HG02840 (cell line): Measurements from ENCODE around the gene SPANXN2.
"Not testable (repeated sequence)": the region's sequence is repeated elsewhere in the genome, so short reads cannot be mapped to it uniquely, and the experiment has no call there.

Experiments used
- ATAC-seq: cut with Tn5 transposase; IDR thresholded peaks from one replicate; pipeline ENCODE4 v1.9.1; 2021; ENCODE audit warnings: mild to moderate bottlenecking, moderate library complexity, moderate number of reproducible peaks; ENCODE audit not compliant: unreplicated experiment, low FRiP score

The SPANXN2 gene, protein sequence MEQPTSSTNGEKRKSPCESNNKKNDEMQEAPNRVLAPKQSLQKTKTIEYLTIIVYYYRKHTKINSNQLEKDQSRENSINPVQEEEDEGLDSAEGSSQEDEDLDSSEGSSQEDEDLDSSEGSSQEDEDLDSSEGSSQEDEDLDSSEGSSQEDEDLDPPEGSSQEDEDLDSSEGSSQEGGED

GRCh38 chrX:143720652-143721051, at the start of gene SPANXN2:
Gene SPANXN2 (minus strand): TSS chrX:143720752. CDS start chrX:143720668, 84 bp downstream.
- not testable (repeated sequence) for ATAC-seq

- no peak for ATAC-seq
Measured at GRCh38 chrX:143768976-143769375, 48.4 kb upstream of the SPANXN2 start.

- ATAC-seq: not testable (repeated sequence)
Measured at GRCh38 chrX:143767789-143768188, 47.2 kb upstream of the SPANXN2 start.

DNA sequence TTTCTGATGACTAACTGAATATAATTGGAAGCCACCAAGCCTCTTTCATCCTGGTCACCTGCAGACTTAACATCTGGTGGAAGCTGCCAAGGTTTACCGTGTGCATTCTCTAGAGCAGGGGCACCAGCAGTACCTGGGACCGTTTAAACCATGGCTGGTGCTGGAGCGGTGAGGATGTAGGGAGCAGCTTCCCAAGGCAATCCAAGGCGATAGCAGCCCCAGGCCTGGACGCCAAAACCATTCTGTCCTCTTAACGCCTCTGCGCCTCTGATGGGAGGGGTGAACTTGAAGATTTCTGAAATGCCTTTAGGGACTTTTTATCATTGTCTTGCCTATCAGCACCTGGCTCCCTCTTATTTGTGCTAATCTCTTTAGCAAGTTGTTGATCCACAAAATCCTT, 37.3 kb upstream of the SPANXN2 start:
- no peak for ATAC-seq

- no peak for ATAC-seq
Measured at GRCh38 chrX:143757375-143757774, 36.8 kb upstream of the SPANXN2 start.

GRCh38 chrX:143754183-143754582, 33.6 kb upstream of the SPANXN2 start:
- no peak for ATAC-seq

GRCh38 chrX:143733866-143734265, 13.3 kb upstream of the SPANXN2 start:
- no peak for ATAC-seq

DNA sequence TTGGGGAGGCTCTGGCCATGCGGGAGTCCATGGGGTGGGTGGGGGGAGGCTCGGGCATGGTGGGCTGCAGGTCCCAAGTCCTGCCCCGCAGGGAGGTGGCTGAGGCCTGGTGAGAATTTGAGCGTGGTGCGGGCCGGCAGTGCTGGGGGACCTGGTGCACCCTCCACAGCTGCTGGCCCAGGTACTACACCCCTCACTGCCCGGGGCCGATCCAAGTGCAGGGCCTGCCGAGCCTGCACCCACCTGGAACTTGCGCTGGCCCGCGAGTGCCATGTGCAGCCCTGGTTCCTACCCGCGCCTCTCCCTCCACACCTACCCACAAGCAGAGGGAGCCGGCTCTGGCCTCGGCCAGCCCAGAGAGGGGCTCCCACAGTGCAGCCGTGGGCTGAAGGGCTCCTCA, 5.7 kb upstream of the SPANXN2 start:
- ATAC-seq: no peak

- no peak for ATAC-seq
Measured at GRCh38 chrX:143701460-143701859, 19.1 kb downstream of the SPANXN2 start.

DNA sequence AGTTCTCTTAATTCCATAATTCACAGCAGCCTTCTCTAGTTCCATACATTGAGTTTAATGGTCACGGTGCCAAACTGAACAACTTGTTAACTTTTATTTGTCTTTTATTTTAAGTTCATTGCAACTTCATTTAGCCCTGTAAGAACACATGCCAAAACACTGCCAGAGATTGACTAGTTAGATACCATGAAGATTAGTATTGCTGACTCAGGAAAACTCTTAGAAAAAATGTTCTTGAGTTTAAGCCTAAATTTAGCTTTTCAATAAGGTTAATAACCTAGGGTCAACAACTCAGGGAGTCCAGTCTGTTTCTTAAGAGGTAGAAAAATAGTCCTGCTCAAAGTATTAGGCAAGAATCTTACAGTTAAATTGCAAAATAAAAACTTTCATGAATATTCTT, 25.7 kb downstream of the SPANXN2 start:
- ATAC-seq: no peak

GRCh38 chrX:143683486-143683885, 37.1 kb downstream of the SPANXN2 start:
- ATAC-seq: no peak

DNA sequence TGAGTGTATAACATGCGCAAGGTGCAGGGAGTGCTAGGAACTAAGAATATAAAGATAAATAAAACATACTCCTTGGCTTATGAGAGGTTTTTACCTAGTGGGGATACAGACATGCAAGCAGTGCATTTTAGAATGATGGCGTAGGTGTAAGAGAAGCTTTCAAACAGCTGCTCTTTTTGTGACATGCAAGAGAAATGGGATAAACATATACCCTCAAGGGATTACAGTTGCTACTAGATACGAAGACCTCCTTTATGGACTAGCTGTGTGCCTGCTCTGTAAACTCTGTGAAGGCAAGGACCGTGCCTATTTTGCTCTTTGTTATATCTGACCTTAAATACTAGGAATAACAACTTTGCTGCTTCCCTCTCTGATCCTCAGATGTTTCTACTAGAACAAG, 45.6 kb downstream of the SPANXN2 start:
- ATAC-seq: no peak

DNA sequence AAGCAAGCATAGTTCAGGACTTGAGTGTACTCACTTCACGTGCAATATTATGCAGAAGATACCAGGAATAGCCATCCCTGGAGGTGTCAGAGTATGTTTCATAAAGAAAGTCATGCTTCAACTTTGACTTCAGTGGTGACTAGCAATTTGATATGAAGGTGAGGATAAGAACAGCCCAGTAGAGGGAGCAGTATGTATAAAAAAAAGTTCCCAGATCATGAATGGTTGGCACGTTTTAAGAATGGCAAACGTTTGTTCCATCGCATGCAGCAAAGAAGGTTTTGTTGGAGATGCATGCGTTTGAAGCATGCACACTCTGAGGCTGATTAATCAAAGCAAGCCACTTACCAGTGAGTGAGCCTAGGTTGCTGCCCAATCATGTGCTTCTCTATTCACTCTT, 51.2 kb downstream of the SPANXN2 start:
- no peak for ATAC-seq

GRCh38 chrX:143664302-143664701, 56.2 kb downstream of the SPANXN2 start:
- ATAC-seq: no peak

- no peak for ATAC-seq
Measured at GRCh38 chrX:143663755-143664154, 56.8 kb downstream of the SPANXN2 start.
